GM12875 (cell line): Measurements from ENCODE around the gene LCP1.
A peak's percentile ranks its signal among the peaks of the same experiment; 100 is the strongest.

Experiments used
- H3K4me3 ChIP-seq: one replicate; pipeline ENCODE4 v1.5.1; 2011; ENCODE audit warnings: low read depth, low read length, control low read depth
- CTCF ChIP-seq: IDR thresholded peaks from 2 replicates; pipeline ENCODE4 v1.5.1; 2011; ENCODE audit warnings: low read depth, mild to moderate bottlenecking, control low read depth, inconsistent platforms, low read length, moderate library complexity, borderline replicate concordance; ENCODE audit not compliant: insufficient read depth

The LCP1 gene

GRCh38 chr13:46179969-46180763 is 1.8 kb downstream of the LCP1 start:
- peak overlapping the region; percentile 85 for H3K4me3 ChIP-seq
- TF ChIP-seq CTCF: no peak

DNA sequence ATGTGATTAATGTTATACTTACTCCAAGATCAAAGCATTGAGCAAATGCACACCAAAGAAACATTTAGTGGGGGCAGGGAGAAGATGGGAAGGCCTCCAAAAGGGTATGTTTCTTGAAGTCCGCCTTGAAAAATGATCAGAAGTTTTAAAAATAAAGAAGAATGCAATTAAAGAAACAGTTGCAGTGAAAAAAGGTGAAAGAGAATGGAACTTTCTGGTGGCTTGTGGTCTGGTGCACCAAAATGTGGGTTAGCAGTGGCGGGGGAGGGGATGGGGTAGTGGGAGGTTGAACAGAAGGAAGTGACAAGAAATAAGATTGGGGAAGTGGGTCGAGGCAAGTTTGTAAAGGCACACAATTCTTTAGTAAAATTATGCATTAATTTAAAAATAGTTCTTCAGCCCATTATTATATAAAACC is 2.5 kb downstream of the LCP1 start:
- peak overlapping the region; percentile 85 for H3K4me3 ChIP-seq
- TF ChIP-seq CTCF: no peak

DNA sequence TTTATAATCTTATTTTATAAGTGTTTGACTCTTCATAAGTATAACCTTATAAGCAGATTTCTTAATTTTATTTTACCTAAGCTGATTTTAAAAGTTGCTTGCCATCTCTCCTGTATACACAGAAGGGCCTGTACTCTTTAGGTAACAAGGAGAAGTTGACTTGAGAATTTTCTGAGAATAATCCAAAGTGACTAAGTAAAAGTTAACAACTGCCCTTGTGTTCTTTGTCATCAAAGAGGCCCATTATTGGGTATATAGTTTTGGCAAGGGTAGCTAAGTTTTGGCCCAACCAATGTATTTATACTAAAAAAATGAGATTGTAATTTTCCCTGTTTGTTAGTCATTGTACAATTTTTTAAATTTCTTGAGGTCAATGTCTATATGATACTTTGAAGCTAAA is 3.2 kb downstream of the LCP1 start:
- no peak for TF ChIP-seq CTCF
- H3K4me3 ChIP-seq: peak overlapping the region; percentile 85

- H3K4me3 ChIP-seq: peak overlapping the region; percentile 85
Measured at GRCh38 chr13:46178143-46178542, 3.8 kb downstream of the LCP1 start.

GRCh38 chr13:46176756-46177155 is 5.2 kb downstream of the LCP1 start:
- peak overlapping the region; percentile 85 for H3K4me3 ChIP-seq

More at GRCh38 chr13:46178143-46178542, 3.8 kb downstream of the LCP1 start:
- no peak for TF ChIP-seq CTCF

GRCh38 chr13:46173656-46174055 is 8.3 kb downstream of the LCP1 start:
- no peak for TF ChIP-seq CTCF
- H3K4me3 ChIP-seq: peak overlapping the region; percentile 37

More at GRCh38 chr13:46176756-46177155, 5.2 kb downstream of the LCP1 start:
- TF ChIP-seq CTCF: no peak

GRCh38 chr13:46172531-46172991 is 9.4 kb downstream of the LCP1 start:
- peak overlapping the region; percentile 23 for H3K4me3 ChIP-seq
- TF ChIP-seq CTCF: no peak
